ENCODE results near the gene SERPINB1. TPM values are rescaled to one million over a fixed set of nuclear protein-coding genes. Genes with fewer than 3 reads are reported as not detected.

SERPINB1 gene
- total and polyA plus RNA-seq, 3 donors from 2014 or later: 15.0 to 19.6 (median 19.4) TPM

DNA sequence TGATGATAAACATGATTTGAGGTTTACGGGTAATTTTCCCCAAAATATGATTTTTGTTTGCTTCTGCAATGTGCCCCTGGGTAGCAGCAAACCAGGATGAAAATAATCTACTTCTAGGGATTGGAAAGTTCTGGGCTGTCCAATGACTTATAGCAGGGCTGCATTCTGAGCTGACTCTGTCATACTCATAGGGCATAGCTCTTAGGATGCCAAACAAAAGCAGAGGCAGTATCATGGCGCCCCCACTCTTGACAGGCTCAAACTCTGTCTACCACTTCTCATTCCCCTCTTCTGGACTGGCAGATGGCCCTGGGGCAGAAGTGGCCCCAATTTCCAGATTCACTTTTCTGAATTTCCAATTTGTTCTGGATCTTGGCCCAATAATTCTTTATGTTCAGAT is 10.3 kb downstream of the SERPINB1 start:
- intact Hi-C loops (cut with DNase I; ENCODE audit: low total_unique reads): no loop called here

DNA sequence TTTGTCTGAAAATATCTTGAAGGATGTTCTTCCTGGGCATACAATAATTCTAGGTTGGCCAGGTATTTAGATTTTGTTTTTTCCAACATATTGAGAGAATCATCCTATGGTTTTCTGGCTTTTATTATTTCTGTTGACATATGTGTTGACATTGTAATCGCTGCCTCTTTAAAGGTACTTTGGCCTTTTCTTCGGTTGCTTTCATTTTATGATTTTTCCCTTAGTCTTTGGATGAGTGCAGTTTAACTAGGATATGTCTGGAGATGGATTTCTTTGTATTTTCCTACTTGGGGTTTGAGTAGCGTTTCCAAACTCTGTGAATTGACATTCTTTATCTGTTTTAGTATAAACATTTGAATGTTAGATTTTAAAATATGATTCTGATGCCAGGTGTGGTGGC is 11.5 kb downstream of the SERPINB1 start:
- no peak for DNase-seq
- Histone ChIP-seq H3K4me1 (no peaks in the 10 kb centered on the region), H3K27me3 (no peaks in the 10 kb centered on the region), H3K9me3 (no peaks in the 10 kb centered on the region), H3K4me3 (no peak overlapping the region), H3K27ac (no peak overlapping the region), H3K36me3 (ENCODE audit: low read depth, missing control alignments) (no peaks in the 10 kb centered on the region)
- 90 to 95% methylated on average over 3 of the region's 3 CpGs for WGBS, 2 donors
- intact Hi-C loops (cut with DNase I; ENCODE audit: low total_unique reads): no loop called here
- no peak for TF ChIP-seq POLR2A (IDR thresholded peaks at IDR 0.05)
- TF ChIP-seq, protein P1, sequence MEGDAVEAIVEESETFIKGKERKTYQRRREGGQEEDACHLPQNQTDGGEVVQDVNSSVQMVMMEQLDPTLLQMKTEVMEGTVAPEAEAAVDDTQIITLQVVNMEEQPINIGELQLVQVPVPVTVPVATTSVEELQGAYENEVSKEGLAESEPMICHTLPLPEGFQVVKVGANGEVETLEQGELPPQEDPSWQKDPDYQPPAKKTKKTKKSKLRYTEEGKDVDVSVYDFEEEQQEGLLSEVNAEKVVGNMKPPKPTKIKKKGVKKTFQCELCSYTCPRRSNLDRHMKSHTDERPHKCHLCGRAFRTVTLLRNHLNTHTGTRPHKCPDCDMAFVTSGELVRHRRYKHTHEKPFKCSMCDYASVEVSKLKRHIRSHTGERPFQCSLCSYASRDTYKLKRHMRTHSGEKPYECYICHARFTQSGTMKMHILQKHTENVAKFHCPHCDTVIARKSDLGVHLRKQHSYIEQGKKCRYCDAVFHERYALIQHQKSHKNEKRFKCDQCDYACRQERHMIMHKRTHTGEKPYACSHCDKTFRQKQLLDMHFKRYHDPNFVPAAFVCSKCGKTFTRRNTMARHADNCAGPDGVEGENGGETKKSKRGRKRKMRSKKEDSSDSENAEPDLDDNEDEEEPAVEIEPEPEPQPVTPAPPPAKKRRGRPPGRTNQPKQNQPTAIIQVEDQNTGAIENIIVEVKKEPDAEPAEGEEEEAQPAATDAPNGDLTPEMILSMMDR (IDR thresholded peaks at IDR 0.05): no peak

More for the DNA sequence above, 10.3 kb downstream of the SERPINB1 start:
- no peak for TF ChIP-seq POLR2A (IDR thresholded peaks at IDR 0.05)
- TF ChIP-seq, protein P1 (IDR thresholded peaks at IDR 0.05): no peak
- WGBS, 2 donors: 97 to 100% methylated on average over 2 of the region's 2 CpGs
- Histone ChIP-seq H3K4me1 (no peaks in the 10 kb centered on the region), H3K27ac (no peak overlapping the region), H3K9me3 (no peaks in the 10 kb centered on the region), H3K27me3 (no peaks in the 10 kb centered on the region), H3K36me3 (ENCODE audit: low read depth, missing control alignments) (no peaks in the 10 kb centered on the region), H3K4me3 (no peak overlapping the region)
- DNase-seq: no peak

DNA sequence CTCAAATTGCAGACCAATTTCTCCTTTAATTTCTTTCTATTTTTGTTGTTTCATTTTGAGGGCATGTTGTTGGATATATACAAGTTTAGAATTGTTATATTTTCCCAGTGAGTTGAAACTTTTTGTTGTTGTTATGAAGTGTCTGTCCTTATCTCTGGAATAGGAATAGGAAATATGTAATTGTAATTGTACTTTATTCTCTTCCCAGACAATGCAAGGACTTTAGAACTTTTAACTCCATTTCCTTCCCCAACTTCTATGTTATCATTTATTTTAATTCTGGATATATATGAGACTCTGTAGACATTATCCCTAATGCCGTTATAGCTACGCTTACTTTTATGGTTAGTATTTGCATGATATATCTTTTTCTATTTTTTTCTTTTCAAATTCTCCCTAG is 12.4 kb downstream of the SERPINB1 start:
- no peak overlapping the region for H3K4me3 ChIP-seq

DNA sequence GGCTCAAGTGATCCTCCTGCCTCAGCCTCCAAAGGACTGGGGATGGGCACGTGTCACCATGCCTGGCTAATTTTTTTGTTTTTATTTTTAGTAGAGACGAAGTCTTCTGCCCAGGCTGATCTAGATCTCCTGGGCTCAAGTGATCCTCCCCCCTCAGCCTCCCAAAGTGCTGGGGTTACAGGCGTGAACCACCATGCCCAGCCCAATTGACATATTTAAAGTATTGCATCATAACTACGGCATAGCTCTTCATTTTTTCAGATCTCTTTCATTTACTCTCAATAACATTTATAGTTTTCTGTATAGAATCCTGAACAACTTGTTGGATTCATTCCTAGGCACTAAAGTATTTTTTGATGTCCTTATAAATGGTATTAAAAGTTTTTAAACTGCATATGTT is 13.0 kb downstream of the SERPINB1 start:
- no peaks in the 10 kb centered on the region for H3K27me3 ChIP-seq
- H3K27ac ChIP-seq: no peak overlapping the region
- DNase-seq: no peak
- TF ChIP-seq, protein P1 (IDR thresholded peaks at IDR 0.05): no peak
- no peak for TF ChIP-seq POLR2A (IDR thresholded peaks at IDR 0.05)
- H3K36me3 ChIP-seq (ENCODE audit: low read depth, missing control alignments): no peaks in the 10 kb centered on the region
- H3K4me3 ChIP-seq: no peak overlapping the region
- intact Hi-C loops (cut with DNase I; ENCODE audit: low total_unique reads): no loop called here
- H3K4me1 ChIP-seq: no peaks in the 10 kb centered on the region
- WGBS, 2 donors: 94 to 99% methylated on average over 4 of the region's 4 CpGs
- no peaks in the 10 kb centered on the region for H3K9me3 ChIP-seq

More for the DNA sequence above, 12.4 kb downstream of the SERPINB1 start:
- H3K36me3 ChIP-seq (ENCODE audit: low read depth, missing control alignments): no peaks in the 10 kb centered on the region
- no peak for TF ChIP-seq POLR2A (IDR thresholded peaks at IDR 0.05)
- TF ChIP-seq, protein P1 (IDR thresholded peaks at IDR 0.05): no peak
- H3K27me3 ChIP-seq: no peaks in the 10 kb centered on the region
- WGBS, 2 donors: 96 to 97% methylated on average over 2 of the region's 2 CpGs
- no peak overlapping the region for H3K27ac ChIP-seq
- intact Hi-C loops (cut with DNase I; ENCODE audit: low total_unique reads): no loop called here
- H3K9me3 ChIP-seq: no peaks in the 10 kb centered on the region
- no peaks in the 10 kb centered on the region for H3K4me1 ChIP-seq
- DNase-seq: no peak

DNA sequence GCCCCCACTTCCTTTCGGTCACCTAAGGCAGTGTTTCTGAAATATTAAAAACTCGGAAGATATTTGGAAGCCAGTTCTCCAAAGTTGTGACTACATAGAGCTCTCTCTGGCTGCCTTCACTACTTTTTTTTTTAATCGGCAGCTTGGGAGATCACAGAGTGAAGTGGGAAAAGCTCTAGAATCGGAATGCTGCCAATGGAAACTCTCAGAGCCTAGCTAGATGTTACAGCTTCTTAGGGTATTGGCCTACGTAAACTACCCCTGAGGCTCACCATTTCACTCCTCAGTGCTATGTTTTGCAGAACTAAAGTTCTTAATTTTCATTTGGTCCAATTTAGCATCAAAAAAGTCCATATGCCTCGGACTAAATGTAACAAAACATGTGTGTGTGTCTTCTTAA is 14.5 kb downstream of the SERPINB1 start:
- H3K4me3 ChIP-seq: no peak overlapping the region
- H3K4me1 ChIP-seq: no peaks in the 10 kb centered on the region
- H3K36me3 ChIP-seq (ENCODE audit: low read depth, missing control alignments): no peaks in the 10 kb centered on the region
- TF ChIP-seq, protein P1 (IDR thresholded peaks at IDR 0.05): no peak
- TF ChIP-seq POLR2A (IDR thresholded peaks at IDR 0.05): no peak
- WGBS, 2 donors: 58 to 66% methylated on average over 6 of the region's 6 CpGs
- H3K27ac ChIP-seq: no peak overlapping the region
- no peaks in the 10 kb centered on the region for H3K9me3 ChIP-seq
- H3K27me3 ChIP-seq: no peaks in the 10 kb centered on the region
- no peak for DNase-seq
- intact Hi-C loops (cut with DNase I; ENCODE audit: low total_unique reads): no loop called here

All from testis (tissue), 3 donors.